Lower leg skin (tissue), 3 donors: Measurements from ENCODE around the gene SERAC1.

ENCODE experiments used
- POLR2A ChIP-seq, 2 donors: fragments of 450-650 bp; IDR thresholded peaks; one replicate each; pipeline ENCODE4 v1.6.1; 2016 to 2017; ENCODE audit warnings: antibody characterized with exemption in 2 of 2, mild to moderate bottlenecking in 1 of 2, moderate library complexity in 1 of 2
- TF ChIP-seq, protein P1 (sequence below), 3 donors: fragments of 450-650 bp; IDR thresholded peaks; one replicate each; pipeline ENCODE4 v1.5.1; 2016; ENCODE audit warnings: antibody characterized with exemption in 3 of 3, mild to moderate bottlenecking in 3 of 3, moderate library complexity in 2 of 3

DNA sequence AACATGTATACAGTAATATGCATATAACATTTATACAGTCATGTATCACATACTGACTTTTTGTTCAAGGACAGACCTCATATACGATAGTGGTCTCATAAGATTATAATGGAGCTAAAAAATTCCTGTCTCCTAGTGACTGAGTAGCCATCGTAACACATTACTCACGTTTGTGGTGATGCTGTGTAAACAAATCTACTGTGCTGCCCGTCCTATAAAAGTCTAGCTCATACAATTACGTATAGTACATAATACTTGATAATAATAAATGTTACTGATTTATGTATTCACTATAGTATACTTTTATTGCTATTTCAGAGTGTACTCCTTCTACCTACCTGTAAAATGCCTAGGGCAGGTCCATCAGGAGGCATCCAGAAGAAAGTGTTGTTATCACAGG, 17.4 kb downstream of the SERAC1 start:
- TF ChIP-seq, protein P1, sequence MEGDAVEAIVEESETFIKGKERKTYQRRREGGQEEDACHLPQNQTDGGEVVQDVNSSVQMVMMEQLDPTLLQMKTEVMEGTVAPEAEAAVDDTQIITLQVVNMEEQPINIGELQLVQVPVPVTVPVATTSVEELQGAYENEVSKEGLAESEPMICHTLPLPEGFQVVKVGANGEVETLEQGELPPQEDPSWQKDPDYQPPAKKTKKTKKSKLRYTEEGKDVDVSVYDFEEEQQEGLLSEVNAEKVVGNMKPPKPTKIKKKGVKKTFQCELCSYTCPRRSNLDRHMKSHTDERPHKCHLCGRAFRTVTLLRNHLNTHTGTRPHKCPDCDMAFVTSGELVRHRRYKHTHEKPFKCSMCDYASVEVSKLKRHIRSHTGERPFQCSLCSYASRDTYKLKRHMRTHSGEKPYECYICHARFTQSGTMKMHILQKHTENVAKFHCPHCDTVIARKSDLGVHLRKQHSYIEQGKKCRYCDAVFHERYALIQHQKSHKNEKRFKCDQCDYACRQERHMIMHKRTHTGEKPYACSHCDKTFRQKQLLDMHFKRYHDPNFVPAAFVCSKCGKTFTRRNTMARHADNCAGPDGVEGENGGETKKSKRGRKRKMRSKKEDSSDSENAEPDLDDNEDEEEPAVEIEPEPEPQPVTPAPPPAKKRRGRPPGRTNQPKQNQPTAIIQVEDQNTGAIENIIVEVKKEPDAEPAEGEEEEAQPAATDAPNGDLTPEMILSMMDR (IDR thresholded peaks at IDR 0.05) = no peak
- TF ChIP-seq POLR2A (IDR thresholded peaks at IDR 0.05) = no peak
